SK-MEL-5 (cell line): ENCODE data around the gene CKLF. TPM values are rescaled to one million over a fixed set of nuclear protein-coding genes. Genes with fewer than 3 reads are reported as not detected.

Experiments
- DNase-seq: peaks from one replicate; pipeline ENCODE4 v3.0.0-alpha.2; 2016; ENCODE audit warnings: low read depth, low spot score
- in situ Hi-C: cut with HindIII; loops from 2 replicates; pipeline ENCODE4 v1.10.0; 2016; ENCODE audit warnings: low sequenced_read_pairs, high pct_unique_total_duplicates, low pct_unique_long_range_greater_than_20kb
- total RNA-seq: library from RNA; depleted of rRNA; stranded (reverse); fragments of >200 nt; shearing (Covaris generic); gene quantifications from 2 replicates; pipeline ENCODE4 v1.2.3, GENCODE V29; 2014

CKLF gene
- total RNA-seq, 1 experiment from 2014 or later, result 86.7 TPM

- no peak for DNase-seq
These were observed 18.0 kb upstream of the CKLF start for GRCh38 chr16:66534376-66534799.

GRCh38 chr16:66536525-66536924, 15.9 kb upstream of the CKLF start:
- in situ Hi-C loops, result no loop called here
- no peak for DNase-seq

More at GRCh38 chr16:66534376-66534799, 18.0 kb upstream of the CKLF start:
- in situ Hi-C loops, result no loop called here

- in situ Hi-C loops, result no loop called here
- no peak for DNase-seq
These were observed 15.1 kb upstream of the CKLF start for GRCh38 chr16:66537236-66537635.

- no peak for DNase-seq
- in situ Hi-C loops, result no loop called here
These were observed 13.5 kb upstream of the CKLF start for GRCh38 chr16:66538910-66539309.

GRCh38 chr16:66539623-66540469, 12.5 kb upstream of the CKLF start:
- in situ Hi-C loops, result no loop called here
- no peak for DNase-seq

GRCh38 chr16:66541388-66542355, 10.7 kb upstream of the CKLF start:
- in situ Hi-C loops, result no loop called here
- no peak for DNase-seq

GRCh38 chr16:66542396-66542795, 10.0 kb upstream of the CKLF start:
- no peak for DNase-seq
- in situ Hi-C loops, result no loop called here

- in situ Hi-C loops, result no loop called here
- DNase-seq, result no peak
These were observed 8.8 kb upstream of the CKLF start for GRCh38 chr16:66543541-66543940.

GRCh38 chr16:66544016-66544757, 8.2 kb upstream of the CKLF start:
- DNase-seq, result no peak

GRCh38 chr16:66547101-66547989, 5.0 kb upstream of the CKLF start:
- in situ Hi-C loops, result no loop called here
- no peak for DNase-seq

More at GRCh38 chr16:66544016-66544757, 8.2 kb upstream of the CKLF start:
- in situ Hi-C loops, result no loop called here

- in situ Hi-C loops, result no loop called here
- no peak for DNase-seq
These were observed 4.3 kb upstream of the CKLF start for GRCh38 chr16:66548068-66548467.

- in situ Hi-C loops, result no loop called here
- no peak for DNase-seq
These were observed 3.5 kb upstream of the CKLF start for GRCh38 chr16:66548868-66549267.

GRCh38 chr16:66549284-66550131, 2.9 kb upstream of the CKLF start, which contains the start of gene TK2:
TK2 (minus strand) TSS chr16:66550122; CDS start chr16:66550061, 61 bp downstream.
- in situ Hi-C loops, result no loop called here
- DNase-seq, result peak; percentile 29

- in situ Hi-C loops, result no loop called here
These were observed 1.0 kb upstream of the CKLF start for GRCh38 chr16:66551348-66551759.

GRCh38 chr16:66551788-66552285, 539 bp upstream of the CKLF start:
- no peak for DNase-seq
- in situ Hi-C loops, result no loop called here

More at GRCh38 chr16:66551348-66551759, 1.0 kb upstream of the CKLF start:
- peak; percentile 61 for DNase-seq

- DNase-seq, result peak; percentile 11
- in situ Hi-C loops, result no loop called here
These were observed 847 bp downstream of the CKLF start for GRCh38 chr16:66553223-66553622.
